ENCODE data around the gene SH3PXD2A. TPM values are rescaled to one million over a fixed set of nuclear protein-coding genes. Genes with fewer than 3 reads are reported as not detected.

Gene SH3PXD2A
- total RNA-seq, 1 donor from 2014 or later = 8.3 TPM

- Mint-ChIP-seq H3K27ac (no peak overlapping the region), H3K4me1 (no peaks in the 10 kb centered on the region), H3K4me3 (no peak overlapping the region), H3K27me3 (peaks cover 9% of the 10 kb centered on the region), H3K9me3 (no peaks in the 10 kb centered on the region), H3K36me3 (ENCODE audit: low read depth) (no peaks in the 10 kb centered on the region)
- peak; percentile 84 for DNase-seq
- intact Hi-C loops (cut with micrococcal nuclease) = no loop called here
These were observed 290.4 kb downstream of the SH3PXD2A start for GRCh38 chr10:103564776-103565520.

DNA sequence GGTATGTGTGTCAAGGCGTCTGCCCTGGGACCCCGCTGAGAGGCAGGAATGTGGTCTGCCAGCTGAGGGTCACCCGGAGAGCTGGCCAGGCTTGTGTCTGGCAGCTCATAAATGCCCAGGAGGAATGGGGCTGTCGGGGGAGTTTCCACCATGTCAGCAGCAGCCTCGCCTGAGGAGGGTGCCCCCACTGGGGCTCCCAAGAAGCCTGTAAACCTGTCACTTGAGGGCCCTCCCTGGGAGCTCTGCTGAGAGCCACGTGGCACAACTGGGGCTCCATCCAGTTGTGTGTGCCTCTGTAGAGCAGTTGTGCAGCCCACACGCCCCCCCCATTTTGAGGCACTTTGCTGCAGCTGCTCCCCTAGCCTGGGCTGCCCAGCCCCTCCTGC, 291.3 kb downstream of the SH3PXD2A start:
- intact Hi-C loops (cut with micrococcal nuclease) = no loop called here
- no peaks in the 10 kb centered on the region for H3K4me1 Mint-ChIP-seq
- H3K4me3 Mint-ChIP-seq = no peak overlapping the region
- DNase-seq = no peak
- H3K27me3 Mint-ChIP-seq = peaks cover 11% of the 10 kb centered on the region
- H3K9me3 Mint-ChIP-seq = no peaks in the 10 kb centered on the region
- no peaks in the 10 kb centered on the region for H3K36me3 Mint-ChIP-seq (ENCODE audit: low read depth)
- no peak overlapping the region for H3K27ac Mint-ChIP-seq

DNA sequence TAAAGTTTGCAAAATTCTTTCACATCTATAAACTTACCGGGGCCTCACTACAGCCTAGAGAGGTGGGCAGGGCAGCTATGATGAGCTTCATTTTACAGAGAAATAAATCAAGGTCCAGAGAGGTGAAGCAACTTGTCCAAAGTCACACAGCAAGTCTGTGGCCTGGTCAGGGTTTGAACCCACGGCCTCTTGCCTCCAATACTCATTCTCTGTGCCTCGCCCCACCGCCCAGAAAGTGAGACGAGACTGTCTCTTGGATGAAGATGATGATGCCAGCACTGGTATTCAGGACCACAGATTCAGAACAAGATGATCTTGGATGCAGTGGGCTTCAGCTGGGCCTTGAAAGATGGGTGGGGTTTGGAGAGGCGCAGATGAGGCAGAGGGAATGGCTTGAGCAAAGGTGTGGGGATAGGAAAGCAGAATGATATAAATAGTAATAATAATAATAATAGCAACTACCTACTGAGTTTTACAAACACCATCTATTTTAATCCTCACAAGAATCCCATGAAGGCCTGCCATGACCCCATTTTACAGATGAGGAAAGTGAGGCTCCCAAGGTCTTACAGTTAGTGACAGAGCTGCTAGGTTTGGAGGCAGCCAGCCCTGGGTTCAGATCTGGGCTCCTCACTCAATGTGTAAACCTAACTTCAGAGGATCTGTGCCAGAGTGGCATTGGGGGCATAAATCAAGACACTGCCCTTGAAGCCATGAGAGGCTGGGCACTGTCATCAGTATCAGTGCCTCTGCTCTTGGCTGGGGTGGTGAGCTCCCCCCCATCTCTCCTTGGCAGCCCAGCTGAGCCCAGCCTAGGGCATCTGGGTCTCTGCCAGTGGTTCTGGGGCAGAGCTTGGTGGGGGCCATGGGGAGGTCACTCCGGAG, 291.9 kb downstream of the SH3PXD2A start:
- H3K9me3 Mint-ChIP-seq = no peaks in the 10 kb centered on the region
- no peaks in the 10 kb centered on the region for H3K36me3 Mint-ChIP-seq (ENCODE audit: low read depth)
- H3K4me3 Mint-ChIP-seq = no peak overlapping the region
- H3K27ac Mint-ChIP-seq = no peak overlapping the region
- peaks cover 12% of the 10 kb centered on the region for H3K27me3 Mint-ChIP-seq
- no peak for DNase-seq
- no peaks in the 10 kb centered on the region for H3K4me1 Mint-ChIP-seq
- intact Hi-C loops (cut with micrococcal nuclease) = no loop called here

- no peak for DNase-seq
- Mint-ChIP-seq H3K9me3 (no peaks in the 10 kb centered on the region), H3K36me3 (ENCODE audit: low read depth) (no peaks in the 10 kb centered on the region), H3K4me3 (no peak overlapping the region), H3K4me1 (no peaks in the 10 kb centered on the region), H3K27me3 (peaks cover 17% of the 10 kb centered on the region), H3K27ac (no peak overlapping the region)
- intact Hi-C loops (cut with micrococcal nuclease) = no loop called here
These were observed 293.0 kb downstream of the SH3PXD2A start for GRCh38 chr10:103562383-103562782.

DNA sequence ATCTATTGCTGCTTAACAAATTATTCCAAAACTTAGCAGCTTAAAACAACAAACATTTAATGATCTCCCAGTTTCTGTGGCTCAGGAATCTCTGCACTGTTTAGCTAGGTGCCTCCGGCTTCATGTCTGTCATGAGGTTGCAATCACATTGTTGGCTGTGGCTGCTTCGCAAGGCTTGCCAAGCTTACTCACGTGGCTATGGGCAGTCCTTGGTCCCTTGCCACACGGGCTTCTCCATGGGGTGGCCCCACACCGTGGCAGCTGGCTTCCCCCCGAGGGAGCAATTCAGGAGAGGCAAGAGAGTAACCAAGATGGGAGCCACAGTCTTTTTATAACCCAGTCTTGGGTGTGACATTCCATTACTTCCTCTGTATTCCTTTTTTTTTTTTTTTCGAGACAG, 294.5 kb downstream of the SH3PXD2A start:
- DNase-seq = no peak
- H3K9me3 Mint-ChIP-seq = no peaks in the 10 kb centered on the region
- H3K36me3 Mint-ChIP-seq (ENCODE audit: low read depth) = no peaks in the 10 kb centered on the region
- no peak overlapping the region for H3K27ac Mint-ChIP-seq
- H3K4me3 Mint-ChIP-seq = no peak overlapping the region
- intact Hi-C loops (cut with micrococcal nuclease) = no loop called here
- H3K27me3 Mint-ChIP-seq = peaks cover 25% of the 10 kb centered on the region
- no peaks in the 10 kb centered on the region for H3K4me1 Mint-ChIP-seq

DNA sequence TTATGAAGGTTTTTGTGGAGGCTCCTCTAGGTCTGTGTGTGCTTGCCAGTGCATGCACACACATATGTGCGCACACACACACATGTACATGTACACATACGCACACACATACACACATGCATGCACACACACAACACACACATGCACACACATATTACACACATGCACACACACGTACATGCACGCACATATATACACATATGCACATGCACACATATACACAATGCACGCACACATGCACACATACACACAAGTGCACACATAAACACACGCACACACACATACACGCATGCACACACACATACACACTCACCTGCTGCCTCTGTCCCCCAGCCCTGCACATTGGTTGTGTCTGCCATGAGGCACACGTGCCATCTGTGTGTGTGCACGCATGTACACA, 295.6 kb downstream of the SH3PXD2A start:
- no peak overlapping the region for H3K27ac Mint-ChIP-seq
- no peaks in the 10 kb centered on the region for H3K36me3 Mint-ChIP-seq (ENCODE audit: low read depth)
- no peak overlapping the region for H3K4me3 Mint-ChIP-seq
- no peaks in the 10 kb centered on the region for H3K9me3 Mint-ChIP-seq
- H3K4me1 Mint-ChIP-seq = peaks cover 1% of the 10 kb centered on the region
- no peak for DNase-seq
- intact Hi-C loops (cut with micrococcal nuclease) = no loop called here
- peaks cover 32% of the 10 kb centered on the region for H3K27me3 Mint-ChIP-seq

DNA sequence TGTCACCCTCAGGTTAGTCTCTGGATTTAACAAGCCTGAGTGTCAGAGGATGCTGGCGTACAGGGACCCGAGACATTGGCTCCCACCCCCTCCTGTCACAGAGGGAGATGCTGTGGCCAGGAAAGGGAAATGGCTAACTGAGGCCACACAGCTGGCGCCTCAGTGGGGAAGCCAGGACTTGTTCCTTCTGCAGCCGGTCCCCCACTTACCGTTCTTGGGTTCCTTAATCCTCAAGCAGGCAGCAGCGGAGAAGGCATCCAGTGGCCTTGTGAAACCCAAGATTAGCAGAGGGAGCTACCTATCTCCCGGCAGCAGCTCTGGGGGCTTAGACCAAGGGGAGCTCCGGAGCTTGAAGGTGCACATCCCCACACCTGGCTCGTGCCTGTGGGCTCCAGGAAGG, 296.5 kb downstream of the SH3PXD2A start:
- intact Hi-C loops (cut with micrococcal nuclease) = no loop called here
- Mint-ChIP-seq H3K36me3 (ENCODE audit: low read depth) (no peaks in the 10 kb centered on the region), H3K9me3 (no peaks in the 10 kb centered on the region), H3K27me3 (peaks cover 40% of the 10 kb centered on the region), H3K4me3 (no peak overlapping the region), H3K4me1 (peaks cover 10% of the 10 kb centered on the region), H3K27ac (no peak overlapping the region)
- DNase-seq = no peak

DNA sequence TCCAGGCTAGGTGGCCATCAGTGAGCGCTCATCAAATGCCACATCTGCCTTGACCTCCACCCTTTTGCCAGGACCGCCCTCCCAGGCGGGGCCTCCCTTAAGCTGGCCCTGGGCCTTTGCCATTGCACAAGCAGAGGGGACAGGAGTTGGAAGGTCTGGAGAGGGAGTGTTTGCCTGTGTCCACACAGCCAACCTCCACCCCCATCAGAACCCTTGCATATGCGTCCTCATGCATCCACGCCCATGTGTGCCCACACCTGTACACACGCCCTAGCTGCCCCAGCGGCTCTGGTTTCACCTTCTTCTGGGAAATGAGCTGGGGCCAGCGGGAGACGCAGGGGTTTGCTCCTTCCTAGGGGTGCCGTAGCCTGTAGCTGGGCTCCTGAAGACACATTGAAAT, 297.9 kb downstream of the SH3PXD2A start:
- Mint-ChIP-seq H3K27ac (no peak overlapping the region), H3K36me3 (ENCODE audit: low read depth) (no peaks in the 10 kb centered on the region), H3K4me1 (peaks cover 22% of the 10 kb centered on the region), H3K27me3 (peaks cover 42% of the 10 kb centered on the region), H3K9me3 (no peaks in the 10 kb centered on the region), H3K4me3 (no peak overlapping the region)
- intact Hi-C loops (cut with micrococcal nuclease) = no loop called here
- no peak for DNase-seq

DNA sequence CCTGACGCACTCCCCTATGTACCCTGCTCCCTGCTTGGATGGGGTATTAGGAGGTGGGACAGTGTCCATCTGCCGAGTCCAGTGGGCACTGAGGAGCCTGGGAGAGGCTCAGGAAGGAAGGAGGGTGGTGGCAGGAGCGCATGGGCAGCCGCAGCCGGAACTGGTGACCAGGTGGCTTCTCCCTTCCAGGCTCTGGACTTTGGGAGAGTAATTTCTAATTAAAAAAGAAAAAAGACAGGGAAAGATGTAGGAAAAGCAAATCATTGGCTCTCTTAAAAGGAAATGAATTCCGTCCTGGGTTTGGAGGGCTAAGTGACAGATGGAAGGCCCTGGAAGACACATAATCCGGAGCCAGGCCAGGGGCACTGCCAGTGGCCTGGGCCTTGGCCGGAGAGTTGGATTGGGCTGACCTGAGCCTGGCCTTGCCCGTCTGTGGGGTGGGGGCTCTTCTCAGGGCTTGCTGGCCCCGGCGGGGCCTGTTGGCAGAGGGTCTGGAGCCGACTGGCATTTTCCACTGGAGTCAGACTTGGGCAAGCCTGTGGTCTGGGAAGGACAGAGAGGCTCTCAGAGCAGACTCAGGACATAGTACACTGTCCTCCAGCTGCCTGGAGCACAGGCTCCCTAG, 298.9 kb downstream of the SH3PXD2A start:
- no peaks in the 10 kb centered on the region for H3K9me3 Mint-ChIP-seq
- H3K4me3 Mint-ChIP-seq = no peak overlapping the region
- H3K27me3 Mint-ChIP-seq = peaks cover 42% of the 10 kb centered on the region
- intact Hi-C loops (cut with micrococcal nuclease) = no loop called here
- H3K27ac Mint-ChIP-seq = no peak overlapping the region
- no peaks in the 10 kb centered on the region for H3K36me3 Mint-ChIP-seq (ENCODE audit: low read depth)
- no peak for DNase-seq
- peaks cover 24% of the 10 kb centered on the region for H3K4me1 Mint-ChIP-seq

- no peaks in the 10 kb centered on the region for H3K36me3 Mint-ChIP-seq (ENCODE audit: low read depth)
- no peak overlapping the region for H3K27ac Mint-ChIP-seq
- H3K4me3 Mint-ChIP-seq = peak overlapping the region; percentile 53
- DNase-seq = no peak
- peaks cover 24% of the 10 kb centered on the region for H3K4me1 Mint-ChIP-seq
- H3K27me3 Mint-ChIP-seq = peaks cover 42% of the 10 kb centered on the region
- no peaks in the 10 kb centered on the region for H3K9me3 Mint-ChIP-seq
- intact Hi-C loops (cut with micrococcal nuclease) = no loop called here
These were observed 299.7 kb downstream of the SH3PXD2A start for GRCh38 chr10:103555712-103556111.

DNA sequence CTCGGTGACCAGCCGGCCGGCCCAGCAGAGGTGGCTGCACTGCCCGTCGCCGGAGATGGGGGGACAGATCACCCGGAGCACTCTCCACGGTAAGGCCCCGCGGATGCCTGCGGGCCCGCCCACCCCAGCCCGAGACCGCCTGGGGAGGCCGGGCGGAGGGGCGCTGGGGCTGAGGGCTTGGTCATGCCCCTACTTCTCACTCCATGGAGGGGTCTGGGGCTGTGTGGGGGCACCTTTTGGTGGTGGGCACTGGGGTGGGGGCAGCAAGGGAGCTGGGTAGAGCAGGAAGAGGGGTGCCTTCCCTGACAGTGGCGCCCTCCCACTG, 300.1 kb downstream of the SH3PXD2A start:
- H3K27me3 Mint-ChIP-seq = peaks cover 42% of the 10 kb centered on the region
- no peaks in the 10 kb centered on the region for H3K9me3 Mint-ChIP-seq
- DNase-seq = no peak
- no peak overlapping the region for H3K27ac Mint-ChIP-seq
- intact Hi-C loops (cut with micrococcal nuclease) = no loop called here
- no peaks in the 10 kb centered on the region for H3K36me3 Mint-ChIP-seq (ENCODE audit: low read depth)
- peaks cover 24% of the 10 kb centered on the region for H3K4me1 Mint-ChIP-seq
- H3K4me3 Mint-ChIP-seq = peak overlapping the region; percentile 53

- H3K27me3 Mint-ChIP-seq = peaks cover 43% of the 10 kb centered on the region
- intact Hi-C loops (cut with micrococcal nuclease) = no loop called here
- H3K27ac Mint-ChIP-seq = peak overlapping the region; percentile 58
These were observed 300.7 kb downstream of the SH3PXD2A start for GRCh38 chr10:103554488-103555324.

DNA sequence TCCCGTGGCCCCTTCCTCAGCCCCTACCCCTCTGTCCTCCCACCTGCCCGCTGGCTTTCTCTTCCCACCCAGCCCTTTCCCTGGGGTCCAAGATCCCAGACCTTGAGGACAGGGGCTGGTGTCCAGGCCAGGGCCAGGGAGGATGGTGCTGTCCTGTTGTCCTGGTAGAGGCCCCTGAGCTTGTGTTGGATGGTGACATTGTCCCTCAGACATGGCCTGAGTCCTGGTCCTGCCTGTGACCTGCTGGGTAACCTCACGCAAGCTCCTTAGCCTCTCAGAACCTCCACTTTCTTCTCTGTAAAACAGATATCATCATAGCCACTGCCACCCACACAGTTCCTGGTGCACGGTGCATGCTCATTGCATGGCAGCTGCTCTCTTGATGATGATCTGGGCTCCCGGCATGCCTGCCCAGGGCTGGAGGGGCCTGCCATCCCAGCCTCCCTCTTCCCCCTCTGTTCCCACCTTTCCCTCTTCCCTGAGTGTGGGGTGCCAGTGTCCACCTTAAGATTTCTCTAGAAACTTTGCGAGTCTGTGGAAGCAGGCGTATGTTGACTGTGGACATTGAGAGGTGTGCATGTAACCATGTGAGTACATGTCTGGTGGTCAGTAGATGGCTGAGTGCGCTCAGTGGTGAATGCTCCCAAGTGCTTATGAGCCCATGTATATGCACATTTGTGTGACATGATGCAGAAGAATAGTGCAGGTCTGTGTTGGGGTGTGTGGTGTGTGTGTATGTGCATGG, 301.5 kb downstream of the SH3PXD2A start:
- peak overlapping the region; percentile 42 for H3K27ac Mint-ChIP-seq
- peak overlapping the region; percentile 78 for H3K4me3 Mint-ChIP-seq
- peaks cover 42% of the 10 kb centered on the region for H3K27me3 Mint-ChIP-seq
- peak; percentile 74 for DNase-seq
- intact Hi-C loops (cut with micrococcal nuclease) = no loop called here
- H3K9me3 Mint-ChIP-seq = peaks cover 3% of the 10 kb centered on the region
- H3K36me3 Mint-ChIP-seq (ENCODE audit: low read depth) = no peaks in the 10 kb centered on the region
- H3K4me1 Mint-ChIP-seq = peaks cover 24% of the 10 kb centered on the region

More at GRCh38 chr10:103554488-103555324, 300.7 kb downstream of the SH3PXD2A start:
- Mint-ChIP-seq H3K4me1 (peaks cover 24% of the 10 kb centered on the region), H3K36me3 (ENCODE audit: low read depth) (no peaks in the 10 kb centered on the region), H3K9me3 (peaks cover 3% of the 10 kb centered on the region), H3K4me3 (peak overlapping the region; percentile 78)
- DNase-seq = peak; percentile 81
